Hepatocyte (in vitro differentiated cells): ENCODE data around the gene ZC3H11A.

Experiments used
- EZH2 ChIP-seq: fragments of 200-600 bp; sonication (generic); IDR thresholded peaks from 2 replicates; pipeline ENCODE4 v1.6.1; 2016; ENCODE audit warnings: antibody characterized with exemption, mild to moderate bottlenecking, borderline replicate concordance
- TF ChIP-seq, protein P1 (sequence below): fragments of 200-600 bp; sonication (generic); IDR thresholded peaks from 2 replicates; pipeline ENCODE4 v1.5.1; 2016; ENCODE audit warnings: antibody characterized with exemption, mild to moderate bottlenecking; ENCODE audit not compliant: poor library complexity

DNA sequence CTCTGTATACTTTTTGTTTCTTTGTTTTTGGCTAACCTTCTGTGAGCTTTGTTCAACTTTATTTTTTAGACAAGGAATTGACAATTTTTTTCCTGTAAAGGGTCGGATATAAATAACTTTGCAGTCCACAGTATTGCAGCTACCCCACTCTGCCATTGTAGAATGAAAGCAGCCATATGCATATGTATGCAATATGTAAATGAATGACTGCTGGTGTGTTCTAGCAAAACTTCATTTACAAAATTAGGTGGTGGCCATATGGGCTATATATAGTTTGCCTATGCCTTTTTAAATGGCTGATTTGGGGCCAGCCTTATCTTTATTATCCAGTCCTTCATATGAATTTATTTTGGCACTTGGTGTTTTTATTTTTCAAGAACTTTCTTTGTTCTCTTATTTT is 48.0 kb downstream of the ZC3H11A start:
- TF ChIP-seq, protein P1, sequence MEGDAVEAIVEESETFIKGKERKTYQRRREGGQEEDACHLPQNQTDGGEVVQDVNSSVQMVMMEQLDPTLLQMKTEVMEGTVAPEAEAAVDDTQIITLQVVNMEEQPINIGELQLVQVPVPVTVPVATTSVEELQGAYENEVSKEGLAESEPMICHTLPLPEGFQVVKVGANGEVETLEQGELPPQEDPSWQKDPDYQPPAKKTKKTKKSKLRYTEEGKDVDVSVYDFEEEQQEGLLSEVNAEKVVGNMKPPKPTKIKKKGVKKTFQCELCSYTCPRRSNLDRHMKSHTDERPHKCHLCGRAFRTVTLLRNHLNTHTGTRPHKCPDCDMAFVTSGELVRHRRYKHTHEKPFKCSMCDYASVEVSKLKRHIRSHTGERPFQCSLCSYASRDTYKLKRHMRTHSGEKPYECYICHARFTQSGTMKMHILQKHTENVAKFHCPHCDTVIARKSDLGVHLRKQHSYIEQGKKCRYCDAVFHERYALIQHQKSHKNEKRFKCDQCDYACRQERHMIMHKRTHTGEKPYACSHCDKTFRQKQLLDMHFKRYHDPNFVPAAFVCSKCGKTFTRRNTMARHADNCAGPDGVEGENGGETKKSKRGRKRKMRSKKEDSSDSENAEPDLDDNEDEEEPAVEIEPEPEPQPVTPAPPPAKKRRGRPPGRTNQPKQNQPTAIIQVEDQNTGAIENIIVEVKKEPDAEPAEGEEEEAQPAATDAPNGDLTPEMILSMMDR = no peak
- no peak for TF ChIP-seq EZH2
